ENCODE data around the gene SORCS1. TPM values are rescaled to one million over a fixed set of nuclear protein-coding genes. Genes with fewer than 3 reads are reported as not detected.
A peak's percentile ranks its signal among the peaks of the same experiment; 100 is the strongest.

The SORCS1 gene
- total RNA-seq, 1 donor from 2014 or later, result 11.1 TPM

DNA sequence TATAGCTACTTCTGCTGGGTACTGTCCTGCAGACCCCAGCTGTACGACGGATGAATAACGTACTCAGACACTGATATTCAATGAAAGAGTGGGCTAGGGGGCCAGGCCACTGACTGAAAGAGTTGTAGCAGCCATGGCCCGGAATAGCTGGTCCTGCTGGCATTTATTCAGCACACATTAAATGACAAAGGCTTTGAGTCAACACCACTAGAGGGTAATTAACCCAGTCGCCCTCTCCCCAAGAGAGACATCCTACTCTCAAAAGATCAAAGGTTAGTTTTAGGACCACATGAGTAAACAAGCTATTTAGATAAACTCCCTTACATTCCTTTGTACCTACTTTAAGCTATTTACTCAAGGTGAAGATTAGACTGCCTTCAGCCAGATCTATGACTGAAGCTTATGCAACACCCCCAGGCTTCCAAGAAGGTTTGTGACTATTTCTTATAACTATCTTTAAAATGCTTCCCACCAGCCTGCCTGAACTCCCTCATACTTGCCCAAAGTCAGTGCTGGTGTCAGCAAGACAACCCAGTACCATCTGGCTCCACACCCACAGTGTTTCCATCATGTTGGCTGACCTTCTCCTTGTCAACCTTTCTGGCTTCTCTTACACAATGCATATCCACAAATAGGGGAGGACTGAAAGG lies 629.1 kb downstream of the SORCS1 start:
- H3K4me1 Mint-ChIP-seq, result no peaks in the 10 kb centered on the region
- H3F3A ChIP-seq (ENCODE audit: low read depth), result peaks cover 7% of the 10 kb centered on the region
- peaks cover 13% of the 10 kb centered on the region for H3K4me1 ChIP-seq
- H3K27me3 Mint-ChIP-seq (ENCODE audit: insufficient read depth, low read depth), result no peaks in the 10 kb centered on the region
- H3K79me2 ChIP-seq (ENCODE audit: low read depth), result no peaks in the 10 kb centered on the region
- no peak overlapping the region for H3K4me3 Mint-ChIP-seq
- no peak for TF ChIP-seq EZH2 (IDR thresholded peaks at IDR 0.05)
- TF ChIP-seq EZH2phosphoT487 (IDR thresholded peaks at IDR 0.05), result no peak
- TF ChIP-seq, protein P1, sequence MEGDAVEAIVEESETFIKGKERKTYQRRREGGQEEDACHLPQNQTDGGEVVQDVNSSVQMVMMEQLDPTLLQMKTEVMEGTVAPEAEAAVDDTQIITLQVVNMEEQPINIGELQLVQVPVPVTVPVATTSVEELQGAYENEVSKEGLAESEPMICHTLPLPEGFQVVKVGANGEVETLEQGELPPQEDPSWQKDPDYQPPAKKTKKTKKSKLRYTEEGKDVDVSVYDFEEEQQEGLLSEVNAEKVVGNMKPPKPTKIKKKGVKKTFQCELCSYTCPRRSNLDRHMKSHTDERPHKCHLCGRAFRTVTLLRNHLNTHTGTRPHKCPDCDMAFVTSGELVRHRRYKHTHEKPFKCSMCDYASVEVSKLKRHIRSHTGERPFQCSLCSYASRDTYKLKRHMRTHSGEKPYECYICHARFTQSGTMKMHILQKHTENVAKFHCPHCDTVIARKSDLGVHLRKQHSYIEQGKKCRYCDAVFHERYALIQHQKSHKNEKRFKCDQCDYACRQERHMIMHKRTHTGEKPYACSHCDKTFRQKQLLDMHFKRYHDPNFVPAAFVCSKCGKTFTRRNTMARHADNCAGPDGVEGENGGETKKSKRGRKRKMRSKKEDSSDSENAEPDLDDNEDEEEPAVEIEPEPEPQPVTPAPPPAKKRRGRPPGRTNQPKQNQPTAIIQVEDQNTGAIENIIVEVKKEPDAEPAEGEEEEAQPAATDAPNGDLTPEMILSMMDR (IDR thresholded peaks at IDR 0.05), result no peak
- no peak overlapping the region for H3K4me2 ChIP-seq
- H3K27me3 ChIP-seq, result no peaks in the 10 kb centered on the region
- no peaks in the 10 kb centered on the region for H3K36me3 Mint-ChIP-seq
- H2AFZ ChIP-seq (replicated peaks), result no peak overlapping the region
- H3K4me3 ChIP-seq, result no peak overlapping the region
- H3K36me3 ChIP-seq, result no peaks in the 10 kb centered on the region
- no peak overlapping the region for H3K9ac ChIP-seq
- no peaks in the 10 kb centered on the region for H3K9me3 Mint-ChIP-seq
- H3K27ac Mint-ChIP-seq, result no peak overlapping the region
- no peaks in the 10 kb centered on the region for H3K9me3 ChIP-seq (ENCODE audit: low read depth)
- no peak overlapping the region for H3K27ac ChIP-seq
- peak; percentile 5 for DNase-seq (ENCODE audit: low spot score)
- H4K20me1 ChIP-seq (ENCODE audit: low read depth), result no peaks in the 10 kb centered on the region

DNA sequence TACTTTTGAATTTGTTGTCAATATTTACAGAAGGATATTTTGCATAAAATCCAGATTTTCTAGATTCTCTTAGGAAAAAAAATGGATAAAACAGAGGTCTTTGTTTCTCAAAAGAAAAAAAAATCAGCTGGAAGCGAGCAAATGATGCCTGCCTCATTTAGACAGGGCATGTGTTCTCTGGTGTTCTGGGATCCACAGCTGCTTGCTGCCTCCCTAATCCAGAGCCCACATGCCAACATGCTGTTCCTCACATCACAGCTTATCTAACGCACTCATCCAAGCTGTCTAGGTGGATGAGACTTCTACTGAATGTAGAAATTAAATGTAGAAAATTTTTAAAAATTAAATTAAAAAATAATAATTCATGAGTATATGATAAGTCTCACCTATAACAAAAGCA lies 630.1 kb downstream of the SORCS1 start:
- H3K36me3 Mint-ChIP-seq, result no peaks in the 10 kb centered on the region

DNA sequence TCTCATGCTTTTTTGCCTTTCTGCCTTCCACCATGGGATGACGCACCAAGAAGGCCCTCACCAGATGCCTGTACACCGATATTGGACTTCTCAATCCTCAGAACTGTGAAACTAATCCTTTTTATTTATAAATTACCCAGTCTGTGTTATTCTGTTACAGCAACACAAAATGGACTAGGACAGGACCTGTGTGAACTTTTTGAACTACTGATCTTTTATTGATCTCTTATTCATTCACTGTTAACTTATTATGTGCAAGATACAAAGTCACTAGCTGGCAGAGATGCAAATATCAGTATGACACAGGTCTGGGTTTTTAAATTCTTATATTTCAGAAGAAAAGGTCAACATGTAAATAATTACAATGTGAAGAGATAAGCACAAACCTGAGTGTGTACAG lies 635.8 kb downstream of the SORCS1 start:
- no peaks in the 10 kb centered on the region for H3K9me3 Mint-ChIP-seq
- H2AFZ ChIP-seq (replicated peaks), result no peak overlapping the region
- no peak overlapping the region for H3K27ac Mint-ChIP-seq
- no peaks in the 10 kb centered on the region for H3F3A ChIP-seq (ENCODE audit: low read depth)
- H3K4me2 ChIP-seq, result no peak overlapping the region
- H3K9ac ChIP-seq, result no peak overlapping the region
- no peak overlapping the region for H3K4me3 ChIP-seq
- no peaks in the 10 kb centered on the region for H4K20me1 ChIP-seq (ENCODE audit: low read depth)
- TF ChIP-seq EZH2phosphoT487 (IDR thresholded peaks at IDR 0.05) (no peak), EZH2 (IDR thresholded peaks at IDR 0.05) (no peak)
- TF ChIP-seq, protein P1 (IDR thresholded peaks at IDR 0.05), result no peak
- H3K79me2 ChIP-seq (ENCODE audit: low read depth), result no peaks in the 10 kb centered on the region
- H3K9me3 ChIP-seq (ENCODE audit: low read depth), result no peaks in the 10 kb centered on the region
- no peak for DNase-seq (ENCODE audit: low spot score)
- no peaks in the 10 kb centered on the region for H3K27me3 Mint-ChIP-seq (ENCODE audit: insufficient read depth, low read depth)
- H3K4me1 ChIP-seq, result no peaks in the 10 kb centered on the region
- no peaks in the 10 kb centered on the region for H3K27me3 ChIP-seq
- H3K36me3 Mint-ChIP-seq, result no peaks in the 10 kb centered on the region
- no peak overlapping the region for H3K27ac ChIP-seq
- H3K36me3 ChIP-seq, result no peaks in the 10 kb centered on the region
- H3K4me1 Mint-ChIP-seq, result no peaks in the 10 kb centered on the region
- H3K4me3 Mint-ChIP-seq, result no peak overlapping the region

More for the DNA sequence above, 630.1 kb downstream of the SORCS1 start:
- Histone ChIP-seq H3K4me3 (no peak overlapping the region), H4K20me1 (ENCODE audit: low read depth) (no peaks in the 10 kb centered on the region), H3K4me1 (peaks cover 13% of the 10 kb centered on the region), H3K36me3 (no peaks in the 10 kb centered on the region), H3F3A (ENCODE audit: low read depth) (peaks cover 7% of the 10 kb centered on the region), H3K27ac (no peak overlapping the region), H3K9me3 (ENCODE audit: low read depth) (no peaks in the 10 kb centered on the region), H3K79me2 (ENCODE audit: low read depth) (no peaks in the 10 kb centered on the region), H3K4me2 (no peak overlapping the region), H2AFZ (replicated peaks) (no peak overlapping the region), H3K27me3 (no peaks in the 10 kb centered on the region), H3K9ac (no peak overlapping the region)
- Mint-ChIP-seq H3K4me3 (no peak overlapping the region), H3K27ac (no peak overlapping the region), H3K9me3 (no peaks in the 10 kb centered on the region), H3K27me3 (ENCODE audit: insufficient read depth, low read depth) (no peaks in the 10 kb centered on the region), H3K4me1 (no peaks in the 10 kb centered on the region)
- no peak for DNase-seq (ENCODE audit: low spot score)
- TF ChIP-seq, protein P1 (IDR thresholded peaks at IDR 0.05), result no peak
- TF ChIP-seq EZH2 (IDR thresholded peaks at IDR 0.05), result no peak
- no peak for TF ChIP-seq EZH2phosphoT487 (IDR thresholded peaks at IDR 0.05)

Measured in neural progenitor cell (in vitro differentiated cells).